GM12864 (cell line): ENCODE data around the gene LAPTM5.
"Not testable (repeated sequence)": the region's sequence is repeated elsewhere in the genome, so short reads cannot be mapped to it uniquely, and the experiment has no call there.

ENCODE experiments used
- DNase-seq: peaks from one replicate; pipeline ENCODE4 v3.0.0-alpha.2; 2011; ENCODE audit warnings: low read depth
- H3K4me3 ChIP-seq: 2 replicates; pipeline ENCODE4 v1.5.1; 2011; ENCODE audit warnings: mild to moderate bottlenecking, low read depth, low read length, control low read depth
- TF ChIP-seq, protein P1 (sequence below): IDR thresholded peaks from 2 replicates; pipeline ENCODE4 v1.5.1; 2011; ENCODE audit warnings: low read depth, mild to moderate bottlenecking, moderate library complexity, low read length, control low read depth, inconsistent platforms; ENCODE audit errors: missing control alignments

The LAPTM5 gene

DNA sequence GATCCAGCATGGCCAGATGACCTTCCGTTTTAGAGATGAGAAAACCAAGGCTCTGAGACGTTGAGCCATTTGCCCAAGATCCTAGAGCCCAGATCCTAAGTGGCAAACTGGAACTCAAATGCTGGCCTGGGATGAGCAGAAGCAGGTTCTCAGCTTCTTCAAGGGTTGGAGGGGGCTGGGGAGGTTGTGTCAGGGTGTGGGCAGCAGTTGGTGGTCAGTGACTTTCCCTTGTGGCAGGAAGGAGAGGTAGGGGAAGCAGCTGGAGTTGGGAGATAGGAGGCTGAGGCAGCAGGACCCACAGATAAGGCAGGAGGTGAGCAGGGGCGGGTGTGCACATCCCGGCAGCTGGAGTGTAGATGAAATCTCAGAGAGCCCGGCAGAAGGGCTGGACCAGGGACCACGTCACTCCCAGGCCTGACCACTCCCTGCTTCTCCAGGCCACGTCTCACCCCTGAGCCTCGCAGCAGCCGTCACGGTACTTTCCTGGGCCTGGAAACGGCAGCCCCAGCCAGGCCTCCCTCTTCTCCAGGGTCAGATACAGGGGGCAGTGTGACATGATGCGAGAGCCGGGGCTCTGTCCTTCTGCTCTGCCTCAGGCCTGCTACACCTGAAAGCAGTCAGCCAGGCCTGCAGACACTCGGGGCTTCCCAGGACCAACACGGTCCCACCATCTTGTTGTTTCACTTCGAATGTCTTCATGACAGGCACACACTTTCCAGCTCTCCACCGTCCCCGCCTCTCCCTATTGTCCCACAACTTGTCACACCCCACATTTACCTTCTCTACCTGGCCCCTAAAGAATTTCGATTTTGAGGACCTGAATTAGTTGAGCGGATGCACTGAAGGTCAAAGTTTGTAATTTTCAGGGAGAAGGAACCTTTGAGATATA, 11.5 kb upstream of the LAPTM5 start:
- no peak overlapping the region for H3K4me3 ChIP-seq
- TF ChIP-seq, protein P1, sequence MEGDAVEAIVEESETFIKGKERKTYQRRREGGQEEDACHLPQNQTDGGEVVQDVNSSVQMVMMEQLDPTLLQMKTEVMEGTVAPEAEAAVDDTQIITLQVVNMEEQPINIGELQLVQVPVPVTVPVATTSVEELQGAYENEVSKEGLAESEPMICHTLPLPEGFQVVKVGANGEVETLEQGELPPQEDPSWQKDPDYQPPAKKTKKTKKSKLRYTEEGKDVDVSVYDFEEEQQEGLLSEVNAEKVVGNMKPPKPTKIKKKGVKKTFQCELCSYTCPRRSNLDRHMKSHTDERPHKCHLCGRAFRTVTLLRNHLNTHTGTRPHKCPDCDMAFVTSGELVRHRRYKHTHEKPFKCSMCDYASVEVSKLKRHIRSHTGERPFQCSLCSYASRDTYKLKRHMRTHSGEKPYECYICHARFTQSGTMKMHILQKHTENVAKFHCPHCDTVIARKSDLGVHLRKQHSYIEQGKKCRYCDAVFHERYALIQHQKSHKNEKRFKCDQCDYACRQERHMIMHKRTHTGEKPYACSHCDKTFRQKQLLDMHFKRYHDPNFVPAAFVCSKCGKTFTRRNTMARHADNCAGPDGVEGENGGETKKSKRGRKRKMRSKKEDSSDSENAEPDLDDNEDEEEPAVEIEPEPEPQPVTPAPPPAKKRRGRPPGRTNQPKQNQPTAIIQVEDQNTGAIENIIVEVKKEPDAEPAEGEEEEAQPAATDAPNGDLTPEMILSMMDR: no peak
- DNase-seq: no peak

DNA sequence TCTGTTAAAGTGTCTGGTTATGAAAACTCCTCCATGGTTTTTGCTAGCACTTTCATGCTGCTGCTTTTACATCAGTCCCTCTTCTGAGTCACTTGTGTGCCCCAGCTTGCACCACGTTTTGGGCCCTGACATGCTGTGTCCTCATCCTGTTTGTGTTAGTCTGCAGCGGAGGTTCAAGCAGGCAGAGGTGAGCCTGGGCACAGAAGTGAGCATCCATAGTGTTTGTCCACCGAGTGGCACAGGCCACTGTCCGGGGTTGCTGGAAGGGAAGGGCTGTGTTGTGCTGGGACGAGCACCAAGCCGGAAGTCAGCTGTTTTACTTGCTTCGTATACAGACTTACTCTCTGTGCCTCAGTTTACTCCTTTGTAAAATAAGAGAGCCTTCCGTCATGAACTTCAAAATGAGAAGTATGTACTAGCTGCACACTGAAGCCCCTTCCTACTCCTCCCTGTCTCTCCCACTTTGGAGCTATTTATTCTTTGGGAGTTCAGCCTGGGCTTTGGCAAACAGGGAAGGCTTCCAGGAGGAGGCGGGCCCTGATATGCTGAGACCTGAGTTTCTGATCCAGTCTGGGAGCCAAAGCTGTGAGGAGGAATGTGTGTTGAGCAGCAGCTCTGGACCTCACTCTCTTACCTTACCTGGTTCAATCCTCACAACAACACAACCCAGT, 10.7 kb upstream of the LAPTM5 start:
- no peak overlapping the region for H3K4me3 ChIP-seq
- TF ChIP-seq, protein P1: no peak
- DNase-seq: no peak

DNA sequence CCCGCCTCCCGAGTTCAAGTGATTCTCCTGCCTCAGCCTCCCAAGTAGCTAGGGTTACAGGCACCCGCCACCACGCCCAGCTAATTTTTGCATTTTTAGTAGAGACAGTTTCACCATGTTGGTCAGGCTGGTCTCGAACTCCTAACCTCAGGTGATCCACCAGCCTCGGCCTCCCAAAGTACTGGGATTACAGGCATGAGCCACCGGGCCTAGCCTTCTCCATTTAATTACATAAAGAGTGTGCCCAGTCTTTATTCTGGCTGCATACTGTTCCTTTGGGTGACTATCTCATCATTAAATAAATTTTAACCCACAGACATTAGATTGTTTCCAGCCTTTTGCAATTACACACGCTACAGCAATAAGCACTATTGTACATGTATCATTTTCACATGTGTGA, 9.4 kb upstream of the LAPTM5 start:
- not testable (repeated sequence) for H3K4me3 ChIP-seq, DNase-seq

DNA sequence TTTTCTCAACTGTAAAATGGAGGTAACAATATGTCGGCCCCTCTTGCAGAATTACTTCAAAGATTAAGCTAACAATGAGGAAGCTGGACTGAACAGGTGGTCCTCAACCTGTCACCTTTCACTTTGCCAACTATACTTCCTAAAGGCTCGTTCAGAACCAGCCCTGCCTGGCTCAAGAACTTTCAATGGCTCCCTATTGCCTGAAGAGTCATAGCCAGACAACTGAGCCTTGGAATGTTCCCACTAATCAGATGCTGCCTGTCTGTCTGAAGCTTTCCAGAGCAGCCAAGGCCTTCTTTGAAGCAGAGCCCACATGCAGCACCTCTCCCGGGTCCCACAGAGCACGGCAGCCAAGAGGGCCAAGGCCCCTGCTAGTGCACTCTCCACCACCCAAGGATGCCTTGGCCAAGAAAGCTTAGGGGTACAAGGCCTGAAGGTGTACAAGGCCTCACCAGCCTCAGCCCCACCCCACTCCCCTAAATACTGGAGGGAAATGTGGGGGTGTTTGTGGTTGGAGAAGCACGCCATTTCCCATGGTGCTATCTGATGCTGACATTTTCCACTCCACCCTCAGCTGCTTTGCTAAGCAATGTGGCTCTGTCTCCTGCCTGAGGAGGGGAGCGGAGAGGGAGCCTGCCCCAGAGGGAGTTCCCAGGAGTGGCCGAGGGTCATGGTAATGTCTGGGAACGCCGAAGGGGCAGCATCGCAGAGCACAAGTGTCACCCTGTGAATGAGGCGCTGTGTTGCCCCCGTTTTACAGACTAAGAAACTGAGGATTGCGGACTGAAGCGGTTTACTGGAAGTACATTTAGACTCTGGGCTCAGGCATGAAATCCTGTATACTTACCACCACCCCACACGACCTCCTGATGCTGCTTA, 8.2 kb upstream of the LAPTM5 start:
- H3K4me3 ChIP-seq: no peak overlapping the region
- TF ChIP-seq, protein P1: no peak
- DNase-seq: no peak

DNA sequence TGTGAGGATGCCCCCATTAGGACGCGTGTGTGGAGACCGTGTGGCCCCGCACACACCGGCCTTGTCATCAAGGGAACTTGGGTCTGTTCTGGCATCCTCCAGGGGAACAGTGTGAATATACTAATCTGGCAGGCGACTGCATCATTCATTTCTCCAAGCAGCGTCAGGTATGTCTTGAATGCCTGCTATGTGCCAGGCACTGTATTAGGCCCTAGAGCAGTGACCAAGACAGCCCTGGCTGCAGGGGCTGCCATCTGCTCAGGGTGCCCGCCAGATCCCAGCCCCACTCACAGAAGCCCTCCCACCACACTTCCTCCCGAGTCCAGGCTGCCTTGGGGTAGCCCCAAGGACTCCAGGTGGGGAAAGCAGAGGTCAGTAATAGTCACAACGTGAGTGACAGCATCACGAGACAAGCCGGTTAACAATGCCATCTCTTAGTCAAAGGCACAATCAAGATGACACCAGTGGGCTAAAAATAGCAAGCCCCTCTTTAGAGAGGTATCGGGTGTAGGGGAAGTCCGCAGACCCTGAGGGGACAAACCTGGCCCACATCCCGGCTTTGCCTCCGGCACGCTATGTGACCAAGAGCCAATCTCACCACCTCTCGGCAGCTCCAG, 7.5 kb upstream of the LAPTM5 start:
- peak; percentile 76 for DNase-seq
- no peak overlapping the region for H3K4me3 ChIP-seq
- TF ChIP-seq, protein P1: no peak

DNA sequence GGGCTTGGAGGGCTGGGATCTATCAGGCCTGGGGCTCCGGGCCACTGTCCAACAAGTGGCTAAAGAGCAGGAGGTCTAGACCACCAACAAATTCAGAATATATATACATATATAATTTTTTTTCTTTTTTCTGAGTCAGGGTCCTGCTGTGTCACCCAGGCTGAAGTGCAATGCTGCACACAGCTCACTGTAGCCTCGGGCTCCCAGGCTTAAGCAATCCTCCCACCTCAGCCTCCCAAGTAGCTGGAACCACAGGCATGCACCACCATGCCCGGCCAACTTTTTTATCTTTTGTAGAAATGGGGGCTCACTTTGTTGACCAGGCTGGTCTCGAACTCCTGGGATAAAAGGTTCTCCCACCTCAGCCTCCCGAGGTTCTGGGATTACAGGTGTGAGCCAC, 6.8 kb upstream of the LAPTM5 start:
- DNase-seq: no peak
- TF ChIP-seq, protein P1: no peak
- H3K4me3 ChIP-seq: no peak overlapping the region

DNA sequence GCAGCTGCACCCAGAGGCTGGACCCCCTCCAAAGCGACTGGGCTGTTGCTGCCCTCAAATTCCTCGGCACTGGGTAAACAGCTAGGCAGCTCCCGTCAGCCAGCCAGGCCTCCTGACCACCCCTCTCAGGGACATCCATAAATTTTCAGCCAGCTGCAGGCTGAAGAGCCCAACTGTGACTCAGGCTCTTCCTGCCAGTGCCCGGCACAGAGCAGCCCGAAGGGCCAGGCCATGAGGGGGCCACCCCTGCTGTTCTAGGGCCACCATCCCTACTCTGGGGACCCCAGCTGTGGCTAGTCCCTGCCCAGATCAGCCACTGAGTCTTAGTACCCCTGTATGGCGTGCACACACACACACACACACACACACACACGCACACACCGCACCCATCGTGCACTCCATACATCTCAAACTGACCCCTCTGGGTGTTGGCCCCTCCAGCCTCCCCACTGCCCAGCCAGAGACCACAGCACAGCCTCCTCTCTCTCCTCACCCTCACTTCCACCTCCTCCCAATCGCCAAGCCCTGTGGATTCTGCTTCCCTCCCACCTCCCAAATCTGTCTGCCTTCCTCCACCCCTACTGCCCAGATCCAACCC, 6.2 kb upstream of the LAPTM5 start:
- H3K4me3 ChIP-seq: no peak overlapping the region
- TF ChIP-seq, protein P1: no peak
- DNase-seq: no peak
